IMR-90 (cell line): ENCODE measurements around the gene VNN1. TPM values are rescaled to one million over a fixed set of nuclear protein-coding genes. Genes with fewer than 3 reads are reported as not detected.

ENCODE experiments used
- ATAC-seq: fragments of 200-7000 bp; cut with Tn5 transposase; 2 replicates; pipeline ENCODE4 v1.9.1; 2020; ENCODE audit warnings: low read depth, mild to moderate bottlenecking, moderate library complexity
- BruUV-seq: library from RNA; stranded (reverse); fragments of 400-500 nt; replicated peaks from 2 replicates; lab custom pipeline; 2021; lab: Mats Ljungman, UMichigan
- CTCF ChIA-PET: fragments of 300-600 bp; formaldehyde crosslinking; extraction: SDS; loops from one replicate; lab custom pipeline; 2021; ENCODE audit warnings: antibody characterized with exemption; lab: Yijun Ruan, JAX
- POLR2A ChIA-PET: fragments of 300-600 bp; sonication (Branson Sonifier 250); formaldehyde crosslinking; loops from one replicate; lab custom pipeline; 2022; ENCODE audit warnings: antibody characterized with exemption; ENCODE audit not compliant: unreplicated experiment; lab: Charles Lee
- DNase-seq: peaks from one replicate; pipeline ENCODE4 v3.0.0; 2013
- H2AFZ ChIP-seq: replicated peaks from 2 replicates; pipeline ENCODE3; 2013; ENCODE audit warnings: low read length, mild to moderate bottlenecking; ENCODE audit not compliant: poor library complexity
- H2AK5ac ChIP-seq: 2 replicates; pipeline ENCODE4 v1.6.1; 2013; ENCODE audit warnings: low read depth, low read length, inconsistent platforms
- H2AK9ac ChIP-seq: replicated peaks from 2 replicates; pipeline ENCODE3; 2013; ENCODE audit warnings: mild to moderate bottlenecking, low read depth, low read length, moderate library complexity; ENCODE audit not compliant: poor library complexity
- H2BK120ac ChIP-seq: 2 replicates; pipeline ENCODE4 v1.6.1; 2013; ENCODE audit warnings: low read depth, low read length, inconsistent platforms
- H2BK15ac ChIP-seq: 3 replicates; pipeline ENCODE4 v1.6.1; 2013; ENCODE audit warnings: low read depth, low read length, inconsistent platforms
- H2BK20ac ChIP-seq: 2 replicates; pipeline ENCODE4 v1.6.1; 2013; ENCODE audit warnings: low read depth, mild to moderate bottlenecking, inconsistent platforms, low read length, moderate library complexity
- H2BK5ac ChIP-seq: 2 replicates; pipeline ENCODE4 v1.6.1; 2013; ENCODE audit warnings: mild to moderate bottlenecking, low read depth, low read length, inconsistent platforms; ENCODE audit not compliant: poor library complexity, severe bottlenecking
- H3K14ac ChIP-seq: replicated peaks from 2 replicates; pipeline ENCODE4 v1.6.1; 2013; ENCODE audit warnings: low read depth, low read length, inconsistent platforms
- H3K18ac ChIP-seq: 2 replicates; pipeline ENCODE4 v1.6.1; 2013; ENCODE audit warnings: low read depth, low read length, control low read depth
- H3K23ac ChIP-seq: 2 replicates; pipeline ENCODE4 v1.6.1; 2013; ENCODE audit warnings: low read depth, low read length, inconsistent platforms
- H3K27ac ChIP-seq: 2 replicates; pipeline ENCODE4 v1.5.1; 2013; ENCODE audit warnings: mild to moderate bottlenecking, control low read depth, low read length; ENCODE audit not compliant: insufficient read depth
- H3K27me3 ChIP-seq: 2 replicates; pipeline ENCODE4 v1.6.1; 2013; ENCODE audit warnings: low read length; ENCODE audit not compliant: control insufficient read depth, insufficient read depth
- H3K36me3 ChIP-seq: 2 replicates; pipeline ENCODE4 v1.6.1; 2013; ENCODE audit warnings: low read length, mixed read lengths; ENCODE audit not compliant: control insufficient read depth, insufficient read depth
- H3K4ac ChIP-seq: 2 replicates; pipeline ENCODE4 v1.6.1; 2013; ENCODE audit warnings: low read depth, low read length, inconsistent platforms
- H3K4me1 ChIP-seq: 2 replicates; pipeline ENCODE4 v1.6.1; 2013; ENCODE audit warnings: low read length, mixed read lengths; ENCODE audit not compliant: control insufficient read depth, insufficient read depth
- H3K4me2 ChIP-seq: 2 replicates; pipeline ENCODE4 v1.6.1; 2013; ENCODE audit warnings: low read depth, mild to moderate bottlenecking, control low read depth, low read length, moderate library complexity
- H3K4me3 ChIP-seq: 2 replicates; pipeline ENCODE4 v1.5.1; 2013; ENCODE audit warnings: low read depth, mild to moderate bottlenecking, control low read depth, low read length, moderate library complexity; ENCODE audit not compliant: insufficient read depth
- H3K56ac ChIP-seq: 2 replicates; pipeline ENCODE4 v1.6.1; 2013; ENCODE audit warnings: low read length, inconsistent platforms; ENCODE audit not compliant: insufficient read depth; ENCODE audit errors: extremely low read depth
- H3K79me1 ChIP-seq, 2 experiments: 2 replicates each; pipeline ENCODE4 v1.6.1; 2013; ENCODE audit warnings: low read length in 2 of 2, inconsistent platforms in 1 of 2, low read depth in 1 of 2
- H3K9ac ChIP-seq: 2 replicates; pipeline ENCODE4 v1.6.1; 2013; ENCODE audit warnings: low read depth, low read length, control low read depth
- H3K9me1 ChIP-seq: 2 replicates; pipeline ENCODE4 v1.6.1; 2013; ENCODE audit warnings: low read length, inconsistent platforms; ENCODE audit not compliant: insufficient read depth
- H3K9me3 ChIP-seq: 2 replicates; pipeline ENCODE4 v1.6.1; 2013; ENCODE audit warnings: low read length; ENCODE audit not compliant: control insufficient read depth, insufficient read depth
- H4K20me1 ChIP-seq: 2 replicates; pipeline ENCODE4 v1.6.1; 2013; ENCODE audit warnings: low read length, inconsistent platforms; ENCODE audit not compliant: insufficient read depth
- H4K5ac ChIP-seq: 2 replicates; pipeline ENCODE4 v1.6.1; 2013; ENCODE audit warnings: mild to moderate bottlenecking, low read depth, low read length, control low read depth
- H4K8ac ChIP-seq, 2 experiments: 2 replicates each; pipeline ENCODE4 v1.6.1; 2013; ENCODE audit warnings: low read depth in 2 of 2, low read length in 2 of 2, control low read depth in 1 of 2, inconsistent platforms in 1 of 2
- H4K91ac ChIP-seq: 2 replicates; pipeline ENCODE4 v1.6.1; 2013; ENCODE audit warnings: low read depth, low read length, inconsistent platforms; ENCODE audit not compliant: insufficient read depth
- BHLHE40 ChIP-seq: fragments of 150-350 bp; IDR thresholded peaks from 2 replicates; pipeline ENCODE4 v1.6.1; 2016; ENCODE audit warnings: mild to moderate bottlenecking, low read depth, low read length
- CEBPB ChIP-seq: IDR thresholded peaks from 2 replicates; pipeline ENCODE4 v1.6.1; 2012; ENCODE audit warnings: low read depth, low read length, improper control_type of control experiment
- MAZ ChIP-seq: IDR thresholded peaks from 2 replicates; pipeline ENCODE4 v1.6.1; 2012; ENCODE audit warnings: low read depth, mild to moderate bottlenecking, low read length, improper control_type of control experiment, moderate library complexity, borderline replicate concordance
- NFE2L2 ChIP-seq: fragments of 150-350 bp; IDR thresholded peaks from 2 replicates; pipeline ENCODE4 v1.6.1; 2016; ENCODE audit warnings: low read depth, mild to moderate bottlenecking, low read length
- RCOR1 ChIP-seq: IDR thresholded peaks from 2 replicates; pipeline ENCODE4 v1.6.1; 2012; ENCODE audit warnings: mild to moderate bottlenecking, low read length, improper control_type of control experiment; ENCODE audit not compliant: insufficient replicate concordance
- RFX5 ChIP-seq: IDR thresholded peaks from 2 replicates; pipeline ENCODE4 v1.8.0; 2012; ENCODE audit warnings: low read depth, mild to moderate bottlenecking, low read length, moderate library complexity
- SMC3 ChIP-seq: fragments of 150-350 bp; IDR thresholded peaks from 2 replicates; pipeline ENCODE4 v1.6.1; 2016; ENCODE audit warnings: low read depth, mild to moderate bottlenecking, antibody characterized with exemption, low read length, moderate library complexity
- WGBS, 2 experiments: methylation state at CpG; one replicate each; pipeline versions ENCODE4 v1.1.5 to v1.1.7; 2013; ENCODE audit warnings: missing lambda C conversion rate in 2 of 2; ENCODE audit not compliant: insufficient read length in 1 of 2; ENCODE audit errors: extremely low coverage in 2 of 2; 5-methylcytosine and 5-hydroxymethylcytosine counted together
- dilution Hi-C: fragments of 300-500 bp; cut with HindIII; formaldehyde crosslinking; loops from one replicate; pipeline ENCODE4 v1.14.3; 2018; ENCODE audit warnings: low sequenced_read_pairs; ENCODE audit not compliant: unreplicated experiment
- in situ Hi-C: fragments of 300-500 bp; cut with MboI; formaldehyde crosslinking; loops from 3 replicates; pipeline ENCODE4 v1.14.3; 2019; ENCODE audit warnings: low sequenced_read_pairs, inconsistent platforms, mixed read lengths
- intact Hi-C: fragments of 100-400 bp; cut with micrococcal nuclease; formaldehyde crosslinking; loops from 2 replicates; pipeline ENCODE4 v1.10.0; 2022
- polyA plus RNA-seq, 3 experiments: library from polyadenylated mRNA; depleted of rRNA; stranded (reverse); fragments of >200 nt; gene quantifications; 2 replicates each; pipeline ENCODE4 v1.2.3, GENCODE V29; 2012; ENCODE audit warnings: low replicate concordance in 1 of 3
- total RNA-seq: library from RNA; depleted of rRNA; stranded (reverse); fragments of >200 nt; gene quantifications from 2 replicates; pipeline ENCODE4 v1.2.3, GENCODE V29; 2012
- TF ChIP-seq, protein P1 (sequence below): fragments of 150-350 bp; IDR thresholded peaks from 2 replicates; pipeline ENCODE4 v1.6.1; 2016; ENCODE audit warnings: low read depth, mild to moderate bottlenecking, low read length, moderate library complexity, borderline replicate concordance
- TF ChIP-seq, protein P2 (sequence below): conservative IDR thresholded peaks from 2 replicates; pipeline ENCODE4 v1.5.1; 2012; ENCODE audit warnings: mild to moderate bottlenecking, low read depth, low read length, improper control_type of control experiment
- TF ChIP-seq, protein P3 (sequence below): fragments of 150-350 bp; IDR thresholded peaks from 2 replicates; pipeline ENCODE4 v1.6.1; 2017; ENCODE audit warnings: mild to moderate bottlenecking, antibody characterized with exemption, low read length, low read depth

The VNN1 gene
- total and polyA plus RNA-seq, 2 of the 4 experiments (the other 2 are of a cell fraction): 0.07 TPM; not detected in 1

DNA sequence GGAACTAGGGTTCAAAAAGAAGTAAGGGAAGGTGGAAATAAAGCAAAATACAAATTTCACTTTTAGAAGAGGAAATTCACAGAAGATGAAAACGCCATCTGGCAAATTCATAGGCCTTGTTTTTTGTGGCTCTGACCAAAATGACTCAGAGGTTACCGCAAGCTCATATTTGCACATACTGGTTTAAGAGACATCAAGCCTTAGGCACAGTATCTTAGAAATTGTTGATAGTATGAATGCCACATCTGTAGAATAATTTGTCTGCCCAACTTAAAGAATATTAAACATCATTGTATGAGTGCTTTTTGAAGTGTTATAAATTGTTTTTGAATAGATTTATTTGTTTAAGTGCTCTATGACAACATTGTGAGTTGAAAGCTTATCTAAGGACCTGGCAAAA, 65.5 kb downstream of the VNN1 start:
- no peak overlapping the region for H3K27ac ChIP-seq
- H3K9me1 ChIP-seq: no peaks in the 10 kb centered on the region
- H3K79me1 ChIP-seq: no peaks in the 10 kb centered on the region
- H2BK5ac ChIP-seq: no peak overlapping the region
- intact Hi-C loops (no loop called here), in situ Hi-C loops (no loop called here), dilution Hi-C loops (no loop called here)
- BruUV-seq: no TSS peak
- H3K18ac ChIP-seq: no peak overlapping the region
- H2BK20ac ChIP-seq: no peak overlapping the region
- H3K4me1 ChIP-seq: no peaks in the 10 kb centered on the region
- H4K8ac ChIP-seq: no peak overlapping the region
- no peak overlapping the region for H2AFZ ChIP-seq
- no peaks in the 10 kb centered on the region for H3K36me3 ChIP-seq
- no peak overlapping the region for H2AK5ac ChIP-seq
- TF ChIP-seq MAZ (no peak), RCOR1 (no peak), CEBPB (no peak), BHLHE40 (no peak), SMC3 (no peak), NFE2L2 (no peak), RFX5 (no peak)
- TF ChIP-seq, protein P1, sequence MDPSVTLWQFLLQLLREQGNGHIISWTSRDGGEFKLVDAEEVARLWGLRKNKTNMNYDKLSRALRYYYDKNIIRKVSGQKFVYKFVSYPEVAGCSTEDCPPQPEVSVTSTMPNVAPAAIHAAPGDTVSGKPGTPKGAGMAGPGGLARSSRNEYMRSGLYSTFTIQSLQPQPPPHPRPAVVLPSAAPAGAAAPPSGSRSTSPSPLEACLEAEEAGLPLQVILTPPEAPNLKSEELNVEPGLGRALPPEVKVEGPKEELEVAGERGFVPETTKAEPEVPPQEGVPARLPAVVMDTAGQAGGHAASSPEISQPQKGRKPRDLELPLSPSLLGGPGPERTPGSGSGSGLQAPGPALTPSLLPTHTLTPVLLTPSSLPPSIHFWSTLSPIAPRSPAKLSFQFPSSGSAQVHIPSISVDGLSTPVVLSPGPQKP: no peak
- TF ChIP-seq, protein P2, sequence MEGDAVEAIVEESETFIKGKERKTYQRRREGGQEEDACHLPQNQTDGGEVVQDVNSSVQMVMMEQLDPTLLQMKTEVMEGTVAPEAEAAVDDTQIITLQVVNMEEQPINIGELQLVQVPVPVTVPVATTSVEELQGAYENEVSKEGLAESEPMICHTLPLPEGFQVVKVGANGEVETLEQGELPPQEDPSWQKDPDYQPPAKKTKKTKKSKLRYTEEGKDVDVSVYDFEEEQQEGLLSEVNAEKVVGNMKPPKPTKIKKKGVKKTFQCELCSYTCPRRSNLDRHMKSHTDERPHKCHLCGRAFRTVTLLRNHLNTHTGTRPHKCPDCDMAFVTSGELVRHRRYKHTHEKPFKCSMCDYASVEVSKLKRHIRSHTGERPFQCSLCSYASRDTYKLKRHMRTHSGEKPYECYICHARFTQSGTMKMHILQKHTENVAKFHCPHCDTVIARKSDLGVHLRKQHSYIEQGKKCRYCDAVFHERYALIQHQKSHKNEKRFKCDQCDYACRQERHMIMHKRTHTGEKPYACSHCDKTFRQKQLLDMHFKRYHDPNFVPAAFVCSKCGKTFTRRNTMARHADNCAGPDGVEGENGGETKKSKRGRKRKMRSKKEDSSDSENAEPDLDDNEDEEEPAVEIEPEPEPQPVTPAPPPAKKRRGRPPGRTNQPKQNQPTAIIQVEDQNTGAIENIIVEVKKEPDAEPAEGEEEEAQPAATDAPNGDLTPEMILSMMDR: no peak
- TF ChIP-seq, protein P3, sequence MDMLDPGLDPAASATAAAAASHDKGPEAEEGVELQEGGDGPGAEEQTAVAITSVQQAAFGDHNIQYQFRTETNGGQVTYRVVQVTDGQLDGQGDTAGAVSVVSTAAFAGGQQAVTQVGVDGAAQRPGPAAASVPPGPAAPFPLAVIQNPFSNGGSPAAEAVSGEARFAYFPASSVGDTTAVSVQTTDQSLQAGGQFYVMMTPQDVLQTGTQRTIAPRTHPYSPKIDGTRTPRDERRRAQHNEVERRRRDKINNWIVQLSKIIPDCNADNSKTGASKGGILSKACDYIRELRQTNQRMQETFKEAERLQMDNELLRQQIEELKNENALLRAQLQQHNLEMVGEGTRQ: no peak
- H2BK15ac ChIP-seq: no peak overlapping the region
- no peak overlapping the region for H3K23ac ChIP-seq
- H3K14ac ChIP-seq: no peak overlapping the region
- H3K56ac ChIP-seq: no peak overlapping the region
- peak; percentile 74 for DNase-seq
- no peak overlapping the region for H2AK9ac ChIP-seq
- H3K9ac ChIP-seq: no peak overlapping the region
- no peak overlapping the region for H4K5ac ChIP-seq
- no CpG with 5 or more reads among the region's 2 CpGs for WGBS, 2 experiments
- no peak overlapping the region for H3K4me3 ChIP-seq
- peak; percentile 75 for ATAC-seq
- ChIA-PET POLR2A (interaction anchor here (0.7 kb wide), 1 partner anchor 1294 kb away, joined by 4 read pairs; no protein-coding TSS in a partner anchor), CTCF (no interaction called here)
- H3K4me2 ChIP-seq: no peak overlapping the region
- H2BK120ac ChIP-seq: no peak overlapping the region
- no peaks in the 10 kb centered on the region for H3K9me3 ChIP-seq
- H4K20me1 ChIP-seq: no peaks in the 10 kb centered on the region
- H4K91ac ChIP-seq: no peak overlapping the region
- peaks cover 18% of the 10 kb centered on the region for H3K27me3 ChIP-seq
- no peak overlapping the region for H3K4ac ChIP-seq
